Central memory CD4-positive, alpha-beta T cell (primary cell): ENCODE measurements around the gene FBXL15.
A peak's percentile ranks its signal among the peaks of the same experiment; 100 is the strongest.

Source experiments
- DNase-seq: peaks from one replicate; pipeline ENCODE4 v3.0.0; 2022

FBXL15 gene

GRCh38 chr10:102411341-102412255 lies 9.0 kb upstream of the FBXL15 start:
- no peak for DNase-seq

- DNase-seq: no peak
These were observed 8.3 kb upstream of the FBXL15 start for GRCh38 chr10:102412293-102412692.

GRCh38 chr10:102413053-102413705 lies 7.5 kb upstream of the FBXL15 start:
- no peak for DNase-seq

GRCh38 chr10:102413806-102414561 lies 6.7 kb upstream of the FBXL15 start:
- no peak for DNase-seq

GRCh38 chr10:102414749-102415148 lies 5.9 kb upstream of the FBXL15 start:
- DNase-seq: no peak

- no peak for DNase-seq
These were observed 4.4 kb upstream of the FBXL15 start for GRCh38 chr10:102416283-102416682.

- no peak for DNase-seq
These were observed 3.9 kb upstream of the FBXL15 start for GRCh38 chr10:102416695-102417094.

GRCh38 chr10:102418622-102419268 lies 1.9 kb upstream of the FBXL15 start, which contains the start of gene PSD:
PSD (minus strand) TSS chr10:102418785; CDS start chr10:102417038, 1,747 bp downstream.
- no peak for DNase-seq

- DNase-seq: peak; percentile 63
These were observed 1.1 kb upstream of the FBXL15 start for GRCh38 chr10:102419269-102420180.

- DNase-seq: no peak
These were observed 389 bp upstream of the FBXL15 start for GRCh38 chr10:102420181-102420713.

GRCh38 chr10:102421507-102421756 lies 796 bp downstream of the FBXL15 start:
- no peak for DNase-seq

- no peak for DNase-seq
These were observed 1.3 kb downstream of the FBXL15 start for GRCh38 chr10:102421757-102422512.

GRCh38 chr10:102422545-102423129 lies 2.0 kb downstream of the FBXL15 start:
- no peak for DNase-seq

- DNase-seq: no peak
These were observed 2.8 kb downstream of the FBXL15 start for GRCh38 chr10:102423372-102423968.

- no peak for DNase-seq
These were observed 3.5 kb downstream of the FBXL15 start for GRCh38 chr10:102424145-102424544.

- no peak for DNase-seq
These were observed 4.3 kb downstream of the FBXL15 start for GRCh38 chr10:102424916-102425315.

- DNase-seq: no peak
These were observed 4.8 kb downstream of the FBXL15 start for GRCh38 chr10:102425444-102425843.

GRCh38 chr10:102426803-102427287 lies 6.2 kb downstream of the FBXL15 start:
- DNase-seq: no peak

GRCh38 chr10:102429468-102429867 lies 8.8 kb downstream of the FBXL15 start:
- no peak for DNase-seq
